GM21825 (cell line): ENCODE measurements around the gene MPND.
"Not testable (repeated sequence)": the region's sequence is repeated elsewhere in the genome, so short reads cannot be mapped to it uniquely, and the experiment has no call there.

Experiments used
- ATAC-seq: cut with Tn5 transposase; IDR thresholded peaks from one replicate; pipeline ENCODE4 v1.9.1; 2021; ENCODE audit warnings: mild to moderate bottlenecking, moderate library complexity; ENCODE audit not compliant: unreplicated experiment

Gene MPND

DNA sequence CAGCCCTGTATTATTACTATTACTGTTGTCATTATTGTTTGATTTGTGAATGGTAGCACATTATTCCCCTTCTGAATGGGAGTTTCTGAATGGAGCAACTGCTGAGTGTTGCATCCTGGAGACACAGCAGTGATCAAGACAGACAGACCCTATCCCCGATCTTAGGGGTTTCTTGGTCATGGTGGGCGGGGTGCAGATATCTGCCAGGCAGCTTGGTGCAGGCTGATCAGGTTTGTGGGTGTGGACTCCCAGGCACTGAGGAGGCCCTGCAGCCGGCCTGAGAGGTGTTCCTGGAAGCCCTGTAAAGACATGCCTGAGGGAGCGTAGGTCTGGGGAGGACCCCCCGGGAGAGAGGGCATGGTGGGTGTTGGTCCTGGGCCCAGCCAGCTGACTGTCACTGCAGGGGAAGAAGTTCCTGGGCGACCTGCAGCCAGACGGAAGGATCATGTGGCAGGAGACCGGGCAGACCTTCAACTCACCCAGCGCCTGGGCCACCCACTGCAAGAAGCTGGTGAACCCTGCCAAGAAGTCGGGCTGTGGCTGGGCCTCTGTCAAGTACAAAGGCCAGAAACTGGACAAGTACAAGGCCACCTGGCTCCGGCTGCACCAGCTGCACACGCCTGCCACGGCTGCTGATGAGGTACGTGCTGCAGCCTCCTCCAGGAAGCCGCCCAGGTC, 2.1 kb downstream of the MPND start:
- no peak for ATAC-seq

DNA sequence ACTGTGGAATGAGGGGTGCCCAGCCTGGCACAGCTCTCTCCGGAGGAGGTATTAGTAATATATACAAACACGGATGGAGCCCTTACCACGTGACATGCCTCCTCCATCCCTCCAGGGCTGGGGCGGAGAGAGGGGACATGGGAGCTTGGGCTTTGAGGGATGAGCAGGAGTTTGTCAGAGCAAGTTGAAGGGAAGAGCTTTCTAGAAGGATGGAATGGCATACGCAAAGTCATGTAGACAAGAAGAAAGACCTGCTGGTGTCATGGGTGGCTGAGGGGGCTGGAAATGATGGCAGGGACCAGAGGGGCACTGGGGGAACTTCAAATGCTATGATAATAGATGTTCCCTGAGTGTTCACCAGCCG, 2.6 kb downstream of the MPND start:
- no peak for ATAC-seq

GRCh38 chr19:4347521-4347920, 4.2 kb downstream of the MPND start:
- ATAC-seq = no peak

- not testable (repeated sequence) for ATAC-seq
These were observed 5.9 kb downstream of the MPND start for GRCh38 chr19:4349225-4349624.

DNA sequence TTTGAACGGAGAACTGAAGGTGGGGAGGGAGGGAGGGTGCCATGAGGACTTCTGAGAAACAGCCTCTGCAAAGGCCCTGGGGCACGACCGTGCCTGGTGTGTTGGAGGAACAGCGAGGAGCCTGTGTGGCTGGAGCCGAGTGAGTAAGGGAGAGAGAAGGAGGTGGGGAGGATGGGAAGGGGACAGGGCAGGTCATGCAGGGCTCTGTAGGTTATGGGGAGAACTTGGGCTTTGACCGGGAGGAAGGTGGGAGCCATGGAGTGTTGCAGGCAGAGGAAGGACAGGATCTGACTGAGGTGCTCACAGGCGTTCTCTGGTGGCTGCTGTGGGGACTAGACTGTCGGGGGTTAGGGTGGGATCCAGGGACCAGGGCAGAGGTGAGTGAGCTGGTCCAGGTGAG, 6.7 kb downstream of the MPND start:
- ATAC-seq = no peak

GRCh38 chr19:4350726-4351125, 7.4 kb downstream of the MPND start:
- ATAC-seq = no peak

DNA sequence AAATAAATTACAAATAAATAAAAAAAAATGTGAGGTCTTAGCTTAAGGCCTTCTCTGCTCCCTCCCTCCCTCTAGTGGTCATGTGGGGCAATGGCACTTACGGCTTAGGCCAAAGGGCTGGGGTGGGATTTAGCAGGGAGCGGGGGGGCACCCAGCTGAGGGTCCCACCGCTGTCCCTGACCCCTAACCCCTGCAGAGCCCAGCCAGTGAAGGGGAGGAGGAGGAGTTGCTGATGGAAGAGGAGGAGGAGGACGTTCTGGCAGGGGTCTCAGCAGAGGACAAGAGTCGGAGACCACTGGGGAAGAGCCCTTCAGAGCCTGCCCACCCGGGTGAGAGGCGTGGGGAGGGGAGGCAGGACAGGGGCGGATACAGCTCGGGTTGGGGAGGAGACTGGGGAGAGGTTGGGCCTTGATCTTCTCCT, 9.3 kb downstream of the MPND start:
- ATAC-seq = no peak

GRCh38 chr19:4354282-4354681, 10.9 kb downstream of the MPND start:
- ATAC-seq = no peak

DNA sequence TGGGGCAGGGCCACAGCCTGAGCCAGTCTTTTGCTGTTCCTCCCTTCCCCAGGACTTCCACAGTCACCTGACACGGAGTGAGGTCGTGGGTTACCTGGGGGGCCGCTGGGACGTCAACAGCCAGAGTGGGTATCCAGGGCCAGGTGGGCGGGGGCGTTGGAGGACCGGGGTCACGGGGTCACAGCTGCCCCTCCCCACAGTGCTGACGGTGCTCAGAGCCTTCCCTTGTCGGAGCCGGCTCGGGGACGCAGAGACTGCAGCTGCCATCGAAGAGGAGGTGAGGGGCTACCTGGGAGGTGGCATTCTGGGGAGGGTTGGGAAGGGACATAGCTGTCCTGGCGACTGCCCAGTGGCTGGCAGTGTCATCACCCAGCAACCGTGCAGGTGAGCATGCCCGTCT, 11.5 kb downstream of the MPND start:
- no peak for ATAC-seq

GRCh38 chr19:4357095-4357797, 13.9 kb downstream of the MPND start:
- ATAC-seq = no peak

GRCh38 chr19:4357921-4358326, 14.6 kb downstream of the MPND start:
- ATAC-seq = no peak

DNA sequence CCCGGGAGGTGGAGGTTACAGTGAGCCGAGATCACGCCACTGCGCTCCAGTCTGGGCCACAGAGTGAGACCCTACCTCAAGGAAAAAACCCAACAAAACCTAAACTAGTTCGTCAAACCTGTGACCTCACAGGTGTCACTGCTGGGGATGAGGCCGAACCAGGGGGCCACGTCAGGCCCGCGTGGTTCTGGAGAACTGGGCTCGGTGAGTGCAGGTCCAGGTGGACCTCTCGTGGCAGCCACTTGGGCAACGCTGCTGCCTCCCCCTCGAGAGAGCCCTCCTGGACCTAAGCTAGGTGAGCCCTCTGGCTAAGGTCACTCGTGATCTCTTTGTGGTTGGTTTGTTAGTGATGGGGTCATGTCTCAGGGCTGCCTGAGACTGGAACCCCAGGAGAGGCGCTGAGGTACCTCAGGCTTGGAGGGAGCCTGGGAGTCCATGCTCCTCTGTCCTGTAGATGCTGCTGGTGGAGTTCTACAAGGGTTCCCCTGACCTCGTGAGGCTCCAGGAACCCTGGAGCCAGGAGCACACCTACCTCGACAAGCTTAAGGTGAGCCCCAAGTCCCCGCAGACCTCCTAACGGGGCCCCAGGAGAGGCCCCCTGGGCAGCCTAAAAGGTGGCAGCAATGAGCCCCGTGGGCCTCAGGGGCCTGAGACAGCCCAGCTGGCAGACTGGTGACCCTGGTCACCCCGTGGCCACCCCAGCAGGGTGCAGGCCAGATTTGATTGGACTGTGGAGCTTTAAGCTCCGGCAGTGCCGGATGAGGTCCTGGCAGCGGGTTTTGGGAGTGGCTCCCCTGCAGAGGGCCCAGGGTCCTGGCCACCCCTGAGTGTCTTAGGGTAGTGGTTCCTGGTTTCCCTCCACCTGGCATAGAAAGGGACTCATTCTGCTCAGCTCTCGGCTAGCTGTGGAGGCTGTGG, 15.6 kb downstream of the MPND start:
- ATAC-seq = no peak

DNA sequence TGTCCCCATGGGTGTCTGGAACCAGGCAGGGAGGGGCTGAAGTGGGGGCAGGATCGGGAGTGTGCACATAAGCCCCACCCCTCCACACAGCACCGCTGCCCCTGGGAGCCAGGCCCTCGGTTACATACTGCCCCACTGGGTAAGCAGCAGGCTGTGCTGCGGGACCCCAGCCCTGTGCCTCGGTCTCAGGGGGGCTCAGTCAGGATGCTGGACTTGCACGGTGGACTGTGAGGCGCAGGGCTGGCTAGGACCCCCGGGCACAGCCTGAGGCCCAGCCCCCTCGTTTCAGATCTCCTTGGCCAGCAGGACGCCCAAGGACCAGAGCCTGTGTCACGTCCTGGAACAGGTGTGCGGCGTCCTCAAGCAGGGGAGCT, 16.3 kb downstream of the MPND start:
- ATAC-seq = no peak

DNA sequence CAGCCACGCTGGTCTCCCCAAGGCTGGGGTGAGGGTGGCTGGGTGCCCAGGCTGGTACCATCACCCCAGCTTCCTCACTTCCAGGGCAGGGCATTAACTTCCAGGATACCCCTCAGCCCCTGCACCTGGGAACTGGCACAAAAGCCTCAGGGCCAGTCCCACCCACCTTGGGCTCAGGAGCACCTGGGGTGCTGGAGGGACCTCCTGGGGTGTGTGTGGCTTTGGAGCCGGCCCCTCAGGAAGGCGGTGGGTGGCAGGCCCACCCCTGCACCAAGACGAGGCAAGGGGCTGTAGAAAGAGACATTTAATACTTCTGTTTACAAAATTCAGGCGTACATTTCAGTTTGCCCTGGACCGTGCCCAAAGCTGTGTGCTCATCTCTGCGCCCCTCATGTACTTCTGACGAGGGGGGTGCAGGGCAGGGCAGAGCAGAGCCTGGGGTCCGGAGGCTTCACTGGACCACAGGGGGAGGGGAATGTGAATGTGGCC, 16.8 kb downstream of the MPND start:
- no peak for ATAC-seq

DNA sequence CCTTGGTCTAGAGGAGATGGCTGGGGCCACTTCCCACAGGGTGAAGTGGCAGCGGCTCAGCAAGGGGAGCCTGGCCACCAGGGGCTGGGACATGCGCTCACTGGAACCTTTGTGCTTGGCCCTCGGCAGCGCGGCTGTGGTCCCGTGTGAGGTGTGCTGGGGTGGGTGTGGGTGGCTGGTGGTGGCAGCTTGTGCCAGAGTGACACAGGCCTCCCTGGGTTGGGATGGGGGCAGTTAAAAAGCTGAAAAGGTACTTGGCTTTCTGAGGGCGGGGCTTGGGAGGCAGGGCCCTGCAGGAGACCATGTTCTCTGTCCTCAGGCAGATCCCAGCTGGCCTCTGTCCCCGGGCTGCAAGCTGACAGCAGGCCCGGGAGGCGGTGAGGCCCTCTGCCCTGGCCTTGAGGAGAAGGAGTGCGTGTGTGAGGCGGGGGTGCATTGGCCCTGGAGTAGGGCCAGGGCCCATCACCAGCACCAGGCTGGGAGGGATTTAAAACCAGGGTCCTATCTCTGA, 17.3 kb downstream of the MPND start:
- ATAC-seq = no peak

DNA sequence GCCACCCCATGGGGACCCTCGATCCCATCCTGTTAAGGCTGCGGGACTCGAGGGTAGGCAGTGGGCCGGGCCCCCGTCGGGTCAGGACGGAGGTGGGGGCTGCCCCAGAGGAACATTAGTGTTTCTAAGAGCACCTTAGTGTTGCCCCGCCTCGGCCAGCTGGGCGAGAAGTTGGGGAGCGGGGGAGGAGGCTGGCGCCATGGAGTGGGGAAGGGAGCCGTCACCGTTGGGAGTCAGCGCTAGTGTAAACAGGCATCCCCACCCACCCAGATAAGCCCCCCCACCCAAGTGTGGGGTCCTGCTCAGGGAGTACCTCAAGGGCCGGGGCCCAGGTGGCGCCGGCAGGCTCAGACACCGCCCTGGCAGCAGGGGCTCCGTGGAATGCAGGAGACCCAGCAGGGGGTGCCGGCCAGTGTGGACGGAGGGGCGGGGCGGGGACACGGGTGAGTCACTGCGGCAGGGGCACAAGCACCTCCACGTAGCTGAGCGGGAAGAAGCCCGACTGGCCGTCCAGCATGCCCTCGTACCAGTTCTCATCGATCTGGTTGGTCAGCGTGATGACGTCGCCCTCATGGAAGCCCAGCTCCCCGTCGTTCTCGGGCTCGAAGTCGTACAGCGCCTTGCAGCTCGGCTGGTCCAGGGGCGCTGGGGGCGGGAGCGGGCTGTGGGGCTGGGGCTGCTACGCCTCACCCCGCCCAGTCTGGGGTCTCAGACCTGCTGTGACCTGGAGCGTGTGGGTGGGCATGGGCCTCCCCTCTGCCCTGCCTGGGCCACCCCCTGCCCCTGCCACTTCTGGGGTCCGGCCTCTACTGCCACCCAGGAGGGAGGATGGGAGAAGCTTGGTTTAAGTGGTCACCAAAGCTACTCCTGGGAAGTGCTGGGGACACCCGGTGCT, 18.0 kb downstream of the MPND start:
- no peak for ATAC-seq

- ATAC-seq = no peak
These were observed 18.9 kb downstream of the MPND start for GRCh38 chr19:4362101-4362828.

DNA sequence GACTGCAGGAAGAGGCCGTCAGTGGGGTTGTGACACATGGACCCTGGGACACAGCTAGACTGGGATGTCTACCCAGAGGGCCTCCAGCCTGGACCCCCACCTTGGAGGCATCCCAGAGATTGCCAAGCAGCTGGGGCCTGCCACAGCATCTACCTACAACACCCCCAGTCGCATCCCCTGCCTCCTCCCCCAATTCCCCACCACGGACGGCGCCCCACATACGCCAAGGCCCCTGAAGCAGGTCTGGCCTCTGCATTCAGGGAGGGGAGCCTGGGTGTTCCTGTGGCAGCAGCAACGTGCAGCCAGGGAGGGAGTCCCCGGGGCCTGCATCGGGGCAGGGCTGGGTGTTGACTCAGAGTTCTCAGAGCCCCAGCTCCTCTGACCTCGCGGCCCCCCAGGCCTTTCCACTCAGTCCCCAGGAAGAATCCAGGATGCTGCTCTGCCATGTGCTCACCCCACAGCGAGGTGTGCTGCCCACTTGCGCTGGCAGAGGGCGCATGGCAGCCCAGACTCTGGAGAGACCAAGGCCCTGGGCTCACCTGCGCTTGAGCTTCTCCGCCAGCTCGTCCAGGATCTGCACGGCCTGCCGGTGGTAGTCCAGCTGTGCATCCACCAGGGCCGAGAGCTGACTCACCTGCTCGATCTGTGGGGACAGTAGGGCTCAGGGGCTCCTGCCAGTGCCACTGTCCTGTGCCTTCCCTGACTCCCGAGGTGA, 19.6 kb downstream of the MPND start:
- ATAC-seq = no peak
